Astrocyte (in vitro differentiated cells and primary cell): ENCODE data around the gene GSE1. TPM values are rescaled to one million over a fixed set of nuclear protein-coding genes. Genes with fewer than 3 reads are reported as not detected.

Experiments
- DNase-seq: peaks from one replicate; pipeline ENCODE4 v3.0.0-alpha.2; 2010; ENCODE audit warnings: low read depth
- FAIRE-seq: peaks from 2 replicates; lab custom pipeline; 2011; peaks lifted over from hg19 to GRCh38; lab: Jason Lieb, UNC
- H2AFZ ChIP-seq: 2 replicates; pipeline ENCODE4 v1.6.0; 2012; ENCODE audit warnings: low read depth, low read length, inconsistent platforms
- H3K27ac ChIP-seq: 2 replicates; pipeline ENCODE4 v1.5.1; 2011; ENCODE audit warnings: low read depth, low read length, inconsistent platforms
- H3K27me3 ChIP-seq: 2 replicates; pipeline ENCODE4 v1.6.0; 2011; ENCODE audit warnings: low read length, inconsistent platforms; ENCODE audit not compliant: insufficient read depth
- H3K36me3 ChIP-seq: 2 replicates; pipeline ENCODE4 v1.5.1; 2011; ENCODE audit warnings: low read length, inconsistent platforms; ENCODE audit not compliant: insufficient read depth
- H3K4me1 ChIP-seq: 2 replicates; pipeline ENCODE4 v1.5.1; 2011; ENCODE audit warnings: low read length, inconsistent platforms; ENCODE audit not compliant: insufficient read depth
- H3K4me2 ChIP-seq: 2 replicates; pipeline ENCODE4 v1.6.0; 2012; ENCODE audit warnings: low read length, inconsistent platforms
- H3K4me3 ChIP-seq: 2 replicates; pipeline ENCODE4 v1.5.1; 2011; ENCODE audit warnings: low read depth, mild to moderate bottlenecking, low read length, inconsistent platforms; ENCODE audit not compliant: insufficient read depth
- H3K79me2 ChIP-seq: 2 replicates; pipeline ENCODE4 v1.6.0; 2012; ENCODE audit warnings: mild to moderate bottlenecking, low read length, inconsistent platforms; ENCODE audit not compliant: insufficient read depth
- H3K9ac ChIP-seq: 2 replicates; pipeline ENCODE4 v1.6.0; 2012; ENCODE audit warnings: mild to moderate bottlenecking, low read length, inconsistent platforms
- H3K9me3 ChIP-seq: 2 replicates; pipeline ENCODE4 v1.5.1; 2012; ENCODE audit warnings: low read depth, mild to moderate bottlenecking, low read length, inconsistent platforms; ENCODE audit not compliant: insufficient read depth
- H4K20me1 ChIP-seq: 2 replicates; pipeline ENCODE4 v1.6.0; 2012; ENCODE audit warnings: low read length, inconsistent platforms; ENCODE audit not compliant: insufficient read depth
- H3K27ac Mint-ChIP-seq: one replicate; pipeline ENCODE4 v1.8.0; 2021; ENCODE audit warnings: mild to moderate bottlenecking, mixed read lengths; ENCODE audit not compliant: unreplicated experiment
- H3K27me3 Mint-ChIP-seq: one replicate; pipeline ENCODE4 v1.8.0; 2021; ENCODE audit warnings: low read depth, mixed read lengths; ENCODE audit not compliant: unreplicated experiment
- H3K36me3 Mint-ChIP-seq: one replicate; pipeline ENCODE4 v1.8.0; 2021; ENCODE audit warnings: low read depth, mixed read lengths; ENCODE audit not compliant: unreplicated experiment
- H3K4me1 Mint-ChIP-seq: one replicate; pipeline ENCODE4 v1.8.0; 2021; ENCODE audit warnings: low read depth, mixed read lengths; ENCODE audit not compliant: unreplicated experiment
- H3K4me3 Mint-ChIP-seq: one replicate; pipeline ENCODE4 v1.8.0; 2021; ENCODE audit warnings: mild to moderate bottlenecking, moderate library complexity, mixed read lengths; ENCODE audit not compliant: unreplicated experiment
- H3K9me3 Mint-ChIP-seq: one replicate; pipeline ENCODE4 v1.8.0; 2021; ENCODE audit warnings: mild to moderate bottlenecking, mixed read lengths; ENCODE audit not compliant: unreplicated experiment
- EZH2 ChIP-seq: IDR thresholded peaks from 2 replicates; pipeline ENCODE4 v1.6.1; 2012; ENCODE audit warnings: mild to moderate bottlenecking, low read length, inconsistent platforms; ENCODE audit not compliant: insufficient read depth
- total RNA-seq: library from RNA; stranded (reverse); gene quantifications from 2 replicates; pipeline ENCODE4 v1.2.1, GENCODE V29; 2021
- TF ChIP-seq, protein P1 (sequence below): IDR thresholded peaks from 2 replicates; pipeline ENCODE4 v1.5.1; 2011; ENCODE audit warnings: low read depth, mild to moderate bottlenecking, inconsistent platforms, low read length, moderate library complexity; ENCODE audit not compliant: insufficient read depth

The GSE1 gene
- total RNA-seq, 1 donor from 2014 or later: 35.0 TPM

DNA sequence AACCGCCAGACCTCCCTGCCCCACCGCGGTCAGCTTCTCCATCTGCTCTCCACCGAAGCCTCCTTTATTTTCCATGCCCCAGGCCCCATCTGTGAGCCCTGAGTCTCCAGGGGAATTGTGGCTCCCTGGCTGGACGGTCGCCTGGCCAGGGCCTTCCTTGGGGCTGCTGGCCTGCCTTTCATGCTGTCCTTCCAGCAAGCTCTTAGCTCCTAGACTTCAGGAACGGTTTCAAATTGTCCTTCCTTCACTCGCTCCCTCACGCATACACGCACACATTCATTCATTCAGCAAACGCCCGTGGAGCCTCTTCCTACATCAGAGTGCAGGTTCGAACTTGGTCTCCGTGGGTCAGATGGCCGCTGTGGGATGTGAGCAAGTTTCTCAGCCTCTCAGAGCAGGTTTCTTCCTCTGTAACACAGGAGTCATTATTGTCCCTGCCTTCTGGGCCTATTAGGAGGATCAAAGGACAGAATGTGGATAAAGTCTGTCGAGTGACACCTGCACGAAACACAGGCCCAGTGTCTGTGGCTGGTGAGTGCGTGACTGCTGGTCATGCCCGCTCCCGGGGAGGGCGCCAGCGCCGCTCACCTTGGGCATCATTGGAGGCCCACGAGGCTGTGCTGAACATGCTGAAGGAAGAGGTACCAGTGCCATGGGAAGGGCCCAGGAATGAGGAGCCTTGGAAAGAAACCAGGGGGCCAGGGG is 18.7 kb upstream of the GSE1 start:
- Histone ChIP-seq H3K9ac (no peak overlapping the region), H3K4me3 (no peak overlapping the region), H3K27ac (no peak overlapping the region), H3K36me3 (no peaks in the 10 kb centered on the region), H3K4me1 (peaks cover 8% of the 10 kb centered on the region), H4K20me1 (peaks cover 86% of the 10 kb centered on the region), H3K27me3 (peaks cover 1% of the 10 kb centered on the region), H3K79me2 (peaks cover 4% of the 10 kb centered on the region), H3K4me2 (no peak overlapping the region), H3K9me3 (no peaks in the 10 kb centered on the region), H2AFZ (no peak overlapping the region)
- Mint-ChIP-seq H3K4me1 (peaks cover 5% of the 10 kb centered on the region), H3K4me3 (no peak overlapping the region), H3K27ac (no peak overlapping the region), H3K36me3 (peaks cover 3% of the 10 kb centered on the region), H3K27me3 (peaks cover 14% of the 10 kb centered on the region), H3K9me3 (no peaks in the 10 kb centered on the region)
- DNase-seq (no peak), FAIRE-seq (no peak)
- TF ChIP-seq, protein P1, sequence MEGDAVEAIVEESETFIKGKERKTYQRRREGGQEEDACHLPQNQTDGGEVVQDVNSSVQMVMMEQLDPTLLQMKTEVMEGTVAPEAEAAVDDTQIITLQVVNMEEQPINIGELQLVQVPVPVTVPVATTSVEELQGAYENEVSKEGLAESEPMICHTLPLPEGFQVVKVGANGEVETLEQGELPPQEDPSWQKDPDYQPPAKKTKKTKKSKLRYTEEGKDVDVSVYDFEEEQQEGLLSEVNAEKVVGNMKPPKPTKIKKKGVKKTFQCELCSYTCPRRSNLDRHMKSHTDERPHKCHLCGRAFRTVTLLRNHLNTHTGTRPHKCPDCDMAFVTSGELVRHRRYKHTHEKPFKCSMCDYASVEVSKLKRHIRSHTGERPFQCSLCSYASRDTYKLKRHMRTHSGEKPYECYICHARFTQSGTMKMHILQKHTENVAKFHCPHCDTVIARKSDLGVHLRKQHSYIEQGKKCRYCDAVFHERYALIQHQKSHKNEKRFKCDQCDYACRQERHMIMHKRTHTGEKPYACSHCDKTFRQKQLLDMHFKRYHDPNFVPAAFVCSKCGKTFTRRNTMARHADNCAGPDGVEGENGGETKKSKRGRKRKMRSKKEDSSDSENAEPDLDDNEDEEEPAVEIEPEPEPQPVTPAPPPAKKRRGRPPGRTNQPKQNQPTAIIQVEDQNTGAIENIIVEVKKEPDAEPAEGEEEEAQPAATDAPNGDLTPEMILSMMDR: no peak
- no peak for TF ChIP-seq EZH2

DNA sequence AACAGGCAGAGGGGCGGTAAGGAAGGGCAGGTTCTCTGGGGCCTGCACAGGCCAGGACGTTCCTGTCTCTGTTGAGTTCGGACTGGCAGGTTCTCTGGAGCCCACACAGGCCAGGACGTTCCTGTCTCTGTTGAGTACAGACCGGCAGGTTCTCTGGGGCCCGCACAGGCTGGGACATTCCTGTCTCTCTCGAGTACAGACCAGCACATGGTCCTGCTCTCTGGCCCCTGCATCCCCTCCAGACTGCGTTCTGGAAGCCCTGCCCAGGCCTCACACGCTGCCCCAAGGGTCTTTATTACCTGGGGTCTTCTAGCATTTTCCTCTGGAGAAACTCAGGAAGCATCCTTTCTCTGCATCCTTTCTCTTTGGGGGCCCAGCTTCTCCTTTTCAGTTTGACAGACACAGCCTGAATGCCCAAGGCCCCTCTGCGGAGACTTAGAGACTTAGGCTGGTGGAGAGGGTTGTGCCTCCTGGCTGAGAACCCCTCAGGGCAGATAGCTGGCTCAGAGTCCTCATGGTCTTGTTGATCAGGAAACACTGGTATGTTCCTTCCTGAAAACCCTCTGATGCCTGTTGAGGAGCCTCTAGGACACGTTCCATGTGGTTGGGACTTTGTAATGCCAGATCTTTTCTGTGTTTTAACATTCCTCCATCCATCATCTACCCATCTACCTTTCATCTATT is 18.0 kb upstream of the GSE1 start:
- H3K4me2 ChIP-seq: no peak overlapping the region
- Mint-ChIP-seq H3K4me1 (peaks cover 5% of the 10 kb centered on the region), H3K4me3 (no peak overlapping the region), H3K27me3 (peaks cover 16% of the 10 kb centered on the region), H3K9me3 (no peaks in the 10 kb centered on the region), H3K36me3 (peaks cover 3% of the 10 kb centered on the region), H3K27ac (no peak overlapping the region)
- no peak overlapping the region for H3K27ac ChIP-seq
- no peak overlapping the region for H2AFZ ChIP-seq
- H4K20me1 ChIP-seq: peaks cover 86% of the 10 kb centered on the region
- H3K27me3 ChIP-seq: peaks cover 2% of the 10 kb centered on the region
- H3K4me3 ChIP-seq: no peak overlapping the region
- no peak for FAIRE-seq
- H3K9me3 ChIP-seq: no peaks in the 10 kb centered on the region
- H3K9ac ChIP-seq: no peak overlapping the region
- no peak for DNase-seq
- H3K36me3 ChIP-seq: no peaks in the 10 kb centered on the region
- TF ChIP-seq EZH2: no peak
- TF ChIP-seq, protein P1: no peak
- peaks cover 3% of the 10 kb centered on the region for H3K79me2 ChIP-seq
- H3K4me1 ChIP-seq: peaks cover 8% of the 10 kb centered on the region
